GM21619 (cell line): ENCODE results near the gene RACGAP1.

ENCODE experiments used
- ATAC-seq: cut with Tn5 transposase; IDR thresholded peaks from one replicate; pipeline ENCODE4 v1.9.1; 2021; ENCODE audit not compliant: unreplicated experiment

RACGAP1 gene

GRCh38 chr12:49945394-49946080 lies 79.8 kb downstream of the RACGAP1 start:
- ATAC-seq, result peak; percentile 94

- no peak for ATAC-seq
Observed at GRCh38 chr12:49944718-49945117, 80.6 kb downstream of the RACGAP1 start.

- ATAC-seq, result no peak
Observed at GRCh38 chr12:49944046-49944445, 81.2 kb downstream of the RACGAP1 start.

GRCh38 chr12:49943625-49943960 lies 81.7 kb downstream of the RACGAP1 start:
- ATAC-seq, result no peak

GRCh38 chr12:49942921-49943624 lies 82.2 kb downstream of the RACGAP1 start:
- no peak for ATAC-seq

- no peak for ATAC-seq
Observed at GRCh38 chr12:49942512-49942893, 82.8 kb downstream of the RACGAP1 start.

- ATAC-seq, result no peak
Observed at GRCh38 chr12:49941556-49942511, 83.5 kb downstream of the RACGAP1 start.

- ATAC-seq, result no peak
Observed at GRCh38 chr12:49939707-49940106, 85.6 kb downstream of the RACGAP1 start.

GRCh38 chr12:49939307-49939706 lies 86.0 kb downstream of the RACGAP1 start:
- ATAC-seq, result no peak
